HG02798 (cell line): ENCODE data around the gene HMGN4.
"Not testable (repeated sequence)": the region's sequence is repeated elsewhere in the genome, so short reads cannot be mapped to it uniquely, and the experiment has no call there.

ENCODE experiments used
- ATAC-seq: cut with Tn5 transposase; IDR thresholded peaks from one replicate; pipeline ENCODE4 v1.9.1; 2021; ENCODE audit warnings: mild to moderate bottlenecking; ENCODE audit not compliant: unreplicated experiment, poor library complexity

HMGN4 gene

DNA sequence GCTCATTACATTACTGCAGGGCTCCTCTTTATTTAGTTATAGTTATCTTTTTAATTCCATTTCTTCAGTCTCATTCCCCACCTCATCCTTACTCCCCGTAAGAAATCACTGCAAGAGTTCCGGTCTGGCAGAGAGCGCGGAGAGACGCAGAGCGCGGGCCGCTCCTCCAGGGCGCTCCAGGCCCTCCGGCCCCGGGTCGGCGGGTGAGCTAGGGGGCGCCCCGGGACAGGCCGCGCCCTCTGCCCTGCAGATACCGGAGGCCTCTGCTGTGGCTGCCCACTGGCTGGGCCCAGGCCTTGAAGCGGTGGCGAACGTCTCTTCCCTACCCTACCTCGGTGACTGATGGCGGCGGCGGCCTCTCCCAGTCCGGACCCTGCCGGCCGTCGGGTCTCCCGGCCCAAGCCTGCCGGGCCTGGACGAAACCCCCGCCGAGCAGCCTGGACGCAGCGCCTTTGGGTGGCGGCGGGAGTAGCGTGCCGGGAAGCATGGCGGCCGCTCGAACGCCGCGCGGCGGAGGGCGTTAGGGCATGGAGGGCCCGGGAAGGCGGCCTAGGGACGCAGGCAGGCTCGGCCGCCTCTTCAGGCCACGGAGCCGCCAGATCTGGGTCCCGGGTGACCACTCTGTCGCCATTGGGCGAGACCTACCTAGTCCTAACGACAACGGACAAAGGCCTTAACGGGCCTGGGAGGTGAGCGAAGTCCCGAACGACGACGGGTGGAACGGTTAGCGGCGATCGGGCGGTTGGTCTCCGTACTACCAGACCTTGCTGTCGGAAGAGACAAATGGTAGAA is 16.4 kb upstream of the HMGN4 start:
- peak; percentile 82 for ATAC-seq

DNA sequence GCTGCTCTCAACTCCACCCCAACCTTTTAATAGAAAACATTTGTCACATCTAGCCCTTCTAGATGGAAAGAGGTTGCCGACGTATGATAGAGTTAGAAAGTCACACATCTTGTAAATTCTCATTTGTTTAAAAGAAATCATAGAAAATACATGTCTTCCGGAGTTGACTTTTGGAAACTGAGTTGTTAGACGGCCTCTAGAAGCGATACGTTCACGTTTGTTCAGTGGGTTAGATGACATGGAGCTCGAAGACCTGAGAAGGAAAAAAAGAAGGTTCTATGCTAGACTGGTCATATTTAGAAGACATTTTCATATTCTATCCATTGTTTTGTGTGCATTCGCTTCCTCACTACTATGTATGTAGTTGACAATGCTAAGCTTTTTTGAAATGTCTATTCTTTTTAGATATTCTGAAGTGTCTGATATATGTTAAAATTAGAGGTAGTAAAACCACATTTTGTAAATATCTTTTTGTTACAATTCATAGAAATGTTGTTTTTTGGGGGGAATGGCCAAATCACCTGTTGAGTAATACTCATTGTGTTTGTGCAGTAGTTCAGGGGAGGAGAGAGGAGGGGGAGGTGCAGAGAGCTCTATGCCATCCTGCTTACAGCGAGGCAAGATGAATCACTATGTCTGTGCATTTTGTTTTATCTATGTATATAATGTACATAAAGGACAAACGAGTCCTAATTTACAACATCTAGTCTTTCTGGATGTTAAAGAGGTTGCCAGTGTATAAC is 15.5 kb upstream of the HMGN4 start:
- not testable (repeated sequence) for ATAC-seq

GRCh38 chr6:26524314-26524713 is 13.9 kb upstream of the HMGN4 start:
- not testable (repeated sequence) for ATAC-seq

GRCh38 chr6:26524722-26525370 is 13.3 kb upstream of the HMGN4 start:
- no peak for ATAC-seq

GRCh38 chr6:26525838-26526237 is 12.3 kb upstream of the HMGN4 start:
- no peak for ATAC-seq

GRCh38 chr6:26526928-26527327 is 11.2 kb upstream of the HMGN4 start:
- ATAC-seq, result no peak

DNA sequence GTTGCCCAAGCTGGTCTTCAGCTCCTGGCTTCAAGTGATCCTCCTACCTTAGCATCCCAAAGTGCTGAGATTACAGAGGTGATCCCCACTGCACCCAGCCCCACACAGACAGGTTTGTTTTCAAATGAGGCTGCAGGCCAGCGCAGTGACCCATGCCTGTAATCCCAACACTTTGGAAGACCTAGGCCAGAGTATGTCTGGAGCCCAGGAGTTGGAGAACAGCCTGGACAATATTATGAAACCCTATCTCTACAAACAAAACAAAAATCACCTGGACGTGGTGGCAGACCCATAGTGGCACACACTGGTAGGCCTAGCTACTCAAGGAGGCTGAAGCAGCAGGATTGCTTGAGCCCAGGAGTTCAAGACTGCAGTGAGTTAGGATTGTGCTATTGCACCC is 8.0 kb upstream of the HMGN4 start:
- ATAC-seq, result no peak

- no peak for ATAC-seq
Observed at GRCh38 chr6:26531897-26532296, 6.3 kb upstream of the HMGN4 start.

- peak; percentile 44 for ATAC-seq
Observed at GRCh38 chr6:26532699-26533531, 5.3 kb upstream of the HMGN4 start.

DNA sequence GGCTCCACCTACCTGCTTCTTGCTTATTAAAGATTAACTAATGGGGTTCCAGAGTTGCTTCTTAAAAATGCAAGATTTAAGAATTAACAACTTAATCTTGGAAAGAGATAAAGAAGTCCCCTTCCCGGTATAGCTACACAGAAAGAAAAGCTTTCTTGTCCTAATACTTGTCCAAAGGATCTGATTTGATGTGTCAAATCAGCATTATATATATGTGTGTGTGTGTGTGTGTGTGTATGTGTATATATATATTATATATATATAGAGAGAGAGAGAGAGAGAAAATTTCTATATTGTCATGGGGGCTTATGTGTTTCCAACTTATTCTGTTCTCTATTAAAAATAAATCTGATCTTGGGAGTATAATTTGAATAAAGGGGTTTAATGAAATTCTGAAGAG is 4.6 kb upstream of the HMGN4 start:
- ATAC-seq, result no peak

GRCh38 chr6:26534681-26535465 is 3.3 kb upstream of the HMGN4 start:
- ATAC-seq, result no peak

GRCh38 chr6:26536571-26537159 is 1.5 kb upstream of the HMGN4 start:
- no peak for ATAC-seq

DNA sequence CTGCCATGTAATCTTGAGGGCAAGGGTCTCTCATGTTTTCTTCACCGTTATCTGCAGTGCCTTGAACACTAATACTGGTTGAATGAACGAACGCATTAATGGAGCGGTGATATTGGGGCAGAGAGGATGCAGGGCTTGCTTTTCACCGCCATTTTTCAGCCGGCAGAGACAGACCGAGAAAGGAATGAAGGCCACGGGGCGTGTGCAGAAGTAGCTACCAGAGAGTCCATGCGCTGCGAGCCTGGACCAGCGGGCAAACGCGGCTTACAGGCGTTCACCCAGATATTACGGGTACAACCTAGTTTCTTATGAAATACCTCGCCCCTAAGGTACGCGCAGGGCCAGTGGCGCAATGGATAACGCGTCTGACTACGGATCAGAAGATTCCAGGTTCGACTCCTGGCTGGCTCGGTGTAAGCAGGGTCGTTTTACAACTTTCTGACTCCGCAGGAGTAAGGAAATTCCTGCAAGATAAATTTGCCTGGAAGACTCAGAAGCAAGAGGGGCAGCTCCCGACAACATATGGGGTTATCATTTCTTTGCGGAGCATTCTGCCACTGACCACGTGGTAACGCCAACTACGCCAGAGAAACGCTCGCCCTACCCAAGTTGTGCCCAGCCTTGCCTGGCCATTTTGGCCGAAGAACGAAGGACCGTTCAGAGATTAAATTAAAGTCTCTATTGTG is 863 bp upstream of the HMGN4 start:
- peak; percentile 52 for ATAC-seq

GRCh38 chr6:26538572-26538902 is 371 bp downstream of the HMGN4 start:
- no peak for ATAC-seq

DNA sequence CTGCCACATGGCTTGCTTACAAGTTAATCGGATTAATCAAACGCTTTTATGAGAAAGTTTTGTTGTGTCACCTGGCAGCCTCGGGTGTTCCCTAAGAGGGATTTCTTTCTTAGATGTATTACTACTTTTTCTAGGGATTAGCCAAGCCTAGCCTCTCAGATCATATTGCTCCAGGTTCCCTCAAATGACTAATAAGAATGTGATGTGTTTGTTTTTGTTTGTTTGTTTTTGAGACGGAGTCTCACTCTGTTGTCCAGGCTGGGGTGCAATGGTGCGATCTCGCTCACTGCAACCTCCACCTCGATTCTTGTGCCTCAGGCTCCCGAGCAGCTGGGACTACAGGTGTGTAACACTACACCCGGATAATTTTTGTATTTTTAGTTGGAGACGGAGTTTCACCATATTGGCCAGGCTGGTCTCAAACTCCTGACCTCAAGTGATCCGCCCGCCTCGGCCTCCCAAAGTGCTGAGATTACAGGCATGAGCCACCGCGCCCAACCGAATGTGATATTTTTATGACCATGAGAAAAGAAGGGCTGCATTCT is 977 bp downstream of the HMGN4 start:
- ATAC-seq, result no peak

- no peak for ATAC-seq
Observed at GRCh38 chr6:26541579-26541978, 3.4 kb downstream of the HMGN4 start.

- no peak for ATAC-seq
Observed at GRCh38 chr6:26543953-26544352, 5.8 kb downstream of the HMGN4 start.

GRCh38 chr6:26544473-26544872 is 6.3 kb downstream of the HMGN4 start:
- no peak for ATAC-seq

- no peak for ATAC-seq
Observed at GRCh38 chr6:26545627-26546026, 7.5 kb downstream of the HMGN4 start.
